Stimulated activated effector memory CD8-positive, alpha-beta T cell treated with anti-CD3 and anti-CD28 coated beads, Interleukin-12 subunit alpha, Interleukin-12 subunit beta, amount 100 ng/mL, for 72 hours (primary cell): ENCODE data around the gene TST.

Source experiments
- ATAC-seq: fragments of 150-1000 bp; cut with Tn5 transposase; 2 replicates; pipeline ENCODE4 v1.10.0; 2021
- DNase-seq, 2 donors: peaks; one replicate each; pipeline ENCODE4 v3.0.0; 2021 to 2022; ENCODE audit warnings: low spot score in 2 of 2
- H3K27ac Mint-ChIP-seq: one replicate; pipeline ENCODE4 v1.8.0; 2022; ENCODE audit warnings: mild to moderate bottlenecking, mixed read lengths
- H3K36me3 Mint-ChIP-seq: one replicate; pipeline ENCODE4 v1.8.0; 2022; ENCODE audit warnings: mild to moderate bottlenecking, mixed read lengths
- H3K4me1 Mint-ChIP-seq: one replicate; pipeline ENCODE4 v1.8.0; 2022; ENCODE audit warnings: mixed read lengths
- H3K4me3 Mint-ChIP-seq: one replicate; pipeline ENCODE4 v1.8.0; 2022; ENCODE audit warnings: mild to moderate bottlenecking, mixed read lengths
- H3K9me3 Mint-ChIP-seq: one replicate; pipeline ENCODE4 v1.8.0; 2022; ENCODE audit warnings: mixed read lengths

Gene TST

DNA sequence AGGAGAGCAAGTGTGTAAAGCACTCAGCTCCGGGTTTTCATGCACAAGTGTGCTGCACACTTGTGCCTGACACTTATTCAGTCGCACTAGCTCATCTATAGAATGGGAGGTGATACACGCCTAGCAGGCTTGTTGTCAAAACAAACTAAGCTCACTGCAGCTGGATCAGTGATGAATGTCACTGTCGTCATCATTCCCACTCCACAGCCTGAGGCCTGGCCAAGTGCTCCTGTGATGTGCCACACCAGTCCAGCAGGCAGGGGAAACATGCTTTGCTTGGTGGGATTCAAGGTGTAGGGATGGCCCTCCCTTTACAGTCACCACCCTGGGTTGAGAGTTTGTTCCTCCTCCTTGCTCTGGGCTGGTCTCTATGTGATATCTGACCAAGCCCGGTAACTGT lies 7.1 kb upstream of the TST start:
- DNase-seq (no peak), ATAC-seq (no peak)
- H3K27ac Mint-ChIP-seq = no peak overlapping the region
- H3K9me3 Mint-ChIP-seq = no peaks in the 10 kb centered on the region
- peaks cover 14% of the 10 kb centered on the region for H3K4me1 Mint-ChIP-seq
- H3K36me3 Mint-ChIP-seq = peaks cover 19% of the 10 kb centered on the region
- no peak overlapping the region for H3K4me3 Mint-ChIP-seq

GRCh38 chr22:37025500-37026070 lies 6.3 kb upstream of the TST start:
- no peak overlapping the region for H3K27ac Mint-ChIP-seq
- no peak overlapping the region for H3K4me3 Mint-ChIP-seq
- DNase-seq (no peak), ATAC-seq (no peak)
- no peaks in the 10 kb centered on the region for H3K9me3 Mint-ChIP-seq
- peaks cover 14% of the 10 kb centered on the region for H3K4me1 Mint-ChIP-seq
- peaks cover 17% of the 10 kb centered on the region for H3K36me3 Mint-ChIP-seq

GRCh38 chr22:37024339-37025157 lies 5.3 kb upstream of the TST start:
- ATAC-seq = no peak
- H3K4me1 Mint-ChIP-seq = peaks cover 14% of the 10 kb centered on the region

DNA sequence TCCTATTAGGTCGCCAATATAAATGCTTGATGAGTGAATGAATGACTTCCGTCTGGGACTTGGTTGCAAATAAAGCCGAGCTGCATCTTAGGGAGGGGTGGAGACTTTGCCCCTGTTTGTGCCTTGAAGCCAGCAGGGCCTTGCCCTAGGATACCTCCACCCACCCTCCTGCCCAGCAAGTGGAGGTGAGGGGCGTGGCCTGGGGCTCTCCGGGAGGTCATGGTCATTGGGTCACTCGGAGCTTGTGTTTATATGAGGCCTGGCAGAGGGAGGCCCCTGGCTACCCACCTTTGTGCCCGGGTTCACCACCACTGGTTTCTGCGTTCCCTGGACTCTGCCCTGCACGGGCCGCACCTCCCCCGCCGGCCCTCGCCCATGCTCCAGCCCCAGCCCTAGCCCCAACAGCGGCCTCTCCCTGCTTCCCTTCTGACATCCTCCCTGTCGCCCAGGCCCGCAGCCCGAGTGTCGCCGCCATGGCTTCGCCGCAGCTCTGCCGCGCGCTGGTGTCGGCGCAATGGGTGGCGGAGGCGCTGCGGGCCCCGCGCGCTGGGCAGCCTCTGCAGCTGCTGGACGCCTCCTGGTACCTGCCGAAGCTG lies 4.6 kb upstream of the TST start:
- Mint-ChIP-seq H3K4me3 (no peak overlapping the region), H3K4me1 (peaks cover 14% of the 10 kb centered on the region), H3K36me3 (peaks cover 11% of the 10 kb centered on the region), H3K9me3 (no peaks in the 10 kb centered on the region), H3K27ac (no peak overlapping the region)
- no peak for ATAC-seq
- no peak for DNase-seq

More at GRCh38 chr22:37024339-37025157, 5.3 kb upstream of the TST start:
- Mint-ChIP-seq H3K4me3 (no peak overlapping the region), H3K27ac (no peak overlapping the region), H3K9me3 (no peaks in the 10 kb centered on the region), H3K36me3 (peaks cover 11% of the 10 kb centered on the region)
- no peak for DNase-seq

- peaks cover 9% of the 10 kb centered on the region for H3K36me3 Mint-ChIP-seq
- DNase-seq (no peak), ATAC-seq (no peak)
- H3K4me1 Mint-ChIP-seq = peaks cover 14% of the 10 kb centered on the region
- no peak overlapping the region for H3K27ac Mint-ChIP-seq
- no peaks in the 10 kb centered on the region for H3K9me3 Mint-ChIP-seq
- no peak overlapping the region for H3K4me3 Mint-ChIP-seq
Observed at GRCh38 chr22:37022483-37023337, 3.5 kb upstream of the TST start.

GRCh38 chr22:37021710-37022482 lies 2.6 kb upstream of the TST start:
- peaks cover 14% of the 10 kb centered on the region for H3K4me1 Mint-ChIP-seq
- no peak overlapping the region for H3K27ac Mint-ChIP-seq
- H3K36me3 Mint-ChIP-seq = peaks cover 6% of the 10 kb centered on the region
- peak; percentile 47 for ATAC-seq
- peak; percentile 46 to 74 for DNase-seq
- H3K9me3 Mint-ChIP-seq = no peaks in the 10 kb centered on the region
- peak overlapping the region; percentile 34 for H3K4me3 Mint-ChIP-seq

DNA sequence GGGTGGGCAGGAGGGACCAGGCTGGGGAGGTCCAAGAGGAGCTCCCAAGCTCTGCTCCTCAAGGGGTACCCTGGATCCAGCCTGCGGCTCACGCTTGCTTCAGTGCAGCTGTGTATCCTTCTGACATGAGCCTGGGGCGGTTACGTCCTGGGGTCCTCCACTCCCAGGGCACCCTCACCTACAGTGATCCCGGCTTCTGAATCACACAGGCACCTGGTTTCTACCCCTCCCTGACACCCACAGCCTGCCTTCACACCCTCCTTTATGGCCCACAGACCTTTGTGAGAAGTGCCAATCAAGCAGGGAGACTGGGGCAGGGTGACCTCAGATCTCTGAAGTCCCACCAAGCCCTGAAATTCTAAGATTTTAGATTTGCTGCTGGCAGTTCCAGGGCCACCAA lies 1.8 kb upstream of the TST start:
- H3K4me1 Mint-ChIP-seq = peaks cover 14% of the 10 kb centered on the region
- no peak for DNase-seq
- H3K36me3 Mint-ChIP-seq = peaks cover 6% of the 10 kb centered on the region
- H3K9me3 Mint-ChIP-seq = no peaks in the 10 kb centered on the region
- H3K27ac Mint-ChIP-seq = no peak overlapping the region
- peak overlapping the region; percentile 79 for H3K4me3 Mint-ChIP-seq
- no peak for ATAC-seq

GRCh38 chr22:37020192-37020479 lies 889 bp upstream of the TST start:
- H3K4me1 Mint-ChIP-seq = peaks cover 14% of the 10 kb centered on the region
- no peaks in the 10 kb centered on the region for H3K9me3 Mint-ChIP-seq
- DNase-seq = no peak
- peak overlapping the region; percentile 83 for H3K27ac Mint-ChIP-seq
- peak; percentile 27 for ATAC-seq
- peak overlapping the region; percentile 79 for H3K4me3 Mint-ChIP-seq
- peaks cover 6% of the 10 kb centered on the region for H3K36me3 Mint-ChIP-seq

- Mint-ChIP-seq H3K36me3 (no peaks in the 10 kb centered on the region), H3K4me1 (peaks cover 9% of the 10 kb centered on the region), H3K9me3 (no peaks in the 10 kb centered on the region), H3K27ac (peak overlapping the region; percentile 80), H3K4me3 (peak overlapping the region; percentile 79)
- ATAC-seq (peak; percentile 45), DNase-seq (no peak)
Observed at GRCh38 chr22:37018815-37019308, 385 bp downstream of the TST start.

DNA sequence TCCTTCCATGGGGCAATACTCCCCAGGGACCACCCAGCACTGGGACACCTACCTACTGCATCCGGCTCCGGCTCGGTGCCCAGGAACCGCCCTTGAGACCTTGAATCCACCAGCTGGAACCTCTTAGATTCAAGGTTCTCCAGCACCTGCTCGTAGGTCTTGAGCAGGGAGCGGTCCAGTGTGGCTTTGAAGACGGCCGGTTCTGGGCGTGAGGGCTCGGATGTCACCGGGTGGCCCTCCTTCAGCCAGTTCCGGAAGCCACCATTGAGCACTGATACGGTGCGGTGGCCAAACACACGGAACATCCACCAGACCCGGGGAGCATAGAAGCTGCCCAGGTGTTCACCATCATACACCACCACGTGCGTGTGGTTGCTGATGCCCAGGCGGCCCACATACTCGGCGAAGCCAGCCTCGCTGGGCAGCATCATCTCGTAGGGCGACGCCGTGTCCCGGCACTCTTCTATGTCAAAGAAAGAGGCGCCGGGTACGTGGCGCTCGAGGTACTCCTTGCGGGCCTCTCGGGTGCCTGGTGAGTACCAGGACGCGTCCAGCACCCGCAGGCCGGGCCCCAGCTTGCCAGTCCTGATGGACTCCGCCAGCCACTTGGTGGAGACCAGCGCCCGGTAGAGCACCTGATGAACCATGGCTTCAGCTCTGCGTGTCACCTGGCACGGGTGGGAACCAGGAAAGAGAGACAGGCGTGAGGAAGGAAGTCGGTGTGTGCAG lies 997 bp downstream of the TST start:
- Mint-ChIP-seq H3K9me3 (no peaks in the 10 kb centered on the region), H3K4me3 (peak overlapping the region; percentile 79), H3K27ac (peak overlapping the region; percentile 80), H3K36me3 (no peaks in the 10 kb centered on the region), H3K4me1 (peaks cover 9% of the 10 kb centered on the region)
- ATAC-seq (no peak), DNase-seq (no peak)

- H3K27ac Mint-ChIP-seq = peak overlapping the region; percentile 73
- no peak for DNase-seq
- H3K36me3 Mint-ChIP-seq = no peaks in the 10 kb centered on the region
- no peak for ATAC-seq
- H3K4me1 Mint-ChIP-seq = peaks cover 8% of the 10 kb centered on the region
- H3K9me3 Mint-ChIP-seq = no peaks in the 10 kb centered on the region
- H3K4me3 Mint-ChIP-seq = peak overlapping the region; percentile 79
Observed at GRCh38 chr22:37017356-37017755, 1.9 kb downstream of the TST start.

DNA sequence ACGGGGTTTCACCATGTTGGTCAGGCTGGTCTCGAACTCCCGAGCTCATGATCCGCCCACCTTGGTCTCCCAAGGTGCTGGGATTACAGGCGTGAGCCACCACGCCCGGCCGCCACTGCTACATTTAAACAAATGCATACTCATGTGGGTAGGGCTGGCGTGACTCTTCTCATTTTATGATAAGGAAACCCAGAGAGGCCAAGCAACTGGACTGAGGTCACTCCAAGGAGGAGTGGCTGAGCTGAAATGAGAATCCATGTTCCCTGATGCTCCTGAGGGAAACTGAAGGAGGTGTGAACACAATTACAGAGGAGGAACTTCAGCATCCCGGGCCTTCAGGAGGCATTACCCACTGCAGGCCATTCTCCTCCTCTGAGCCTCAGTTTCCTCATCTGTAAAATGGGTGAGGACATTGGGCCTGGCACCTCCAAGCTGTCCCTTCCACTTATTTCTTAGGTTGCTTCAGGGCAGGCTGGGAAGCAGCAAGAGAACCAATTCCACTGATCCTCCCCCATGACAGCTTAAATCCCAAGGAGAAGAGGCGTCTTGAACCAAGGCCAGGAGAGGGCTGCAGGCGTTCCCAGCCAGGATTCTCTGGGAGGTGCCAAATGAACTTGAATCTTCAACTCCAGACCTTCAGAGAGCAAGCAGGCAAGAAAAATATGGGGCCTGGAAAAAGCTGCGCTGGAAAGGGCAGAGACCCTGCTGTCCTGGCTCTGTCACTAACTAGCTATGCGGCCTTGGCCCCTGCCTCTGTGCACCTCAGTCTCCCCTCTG lies 2.9 kb downstream of the TST start:
- no peak for DNase-seq
- no peak for ATAC-seq
- H3K36me3 Mint-ChIP-seq = no peaks in the 10 kb centered on the region
- H3K4me1 Mint-ChIP-seq = no peaks in the 10 kb centered on the region
- peak overlapping the region; percentile 73 for H3K27ac Mint-ChIP-seq
- no peaks in the 10 kb centered on the region for H3K9me3 Mint-ChIP-seq
- no peak overlapping the region for H3K4me3 Mint-ChIP-seq

- H3K9me3 Mint-ChIP-seq = no peaks in the 10 kb centered on the region
- DNase-seq (no peak), ATAC-seq (no peak)
- H3K27ac Mint-ChIP-seq = no peak overlapping the region
- H3K4me1 Mint-ChIP-seq = no peaks in the 10 kb centered on the region
- no peak overlapping the region for H3K4me3 Mint-ChIP-seq
- H3K36me3 Mint-ChIP-seq = no peaks in the 10 kb centered on the region
Observed at GRCh38 chr22:37015587-37015878, 3.7 kb downstream of the TST start.
